Bronchial epithelial cell (primary cell): ENCODE measurements around the gene REPIN1. TPM values are rescaled to one million over a fixed set of nuclear protein-coding genes. Genes with fewer than 3 reads are reported as not detected.

Experiments used
- DNase-seq: peaks from one replicate; pipeline ENCODE4 v3.0.0-alpha.2; 2010; ENCODE audit warnings: low read depth
- FAIRE-seq: peaks from 2 replicates; lab custom pipeline; 2011; peaks lifted over from hg19 to GRCh38; lab: Jason Lieb, UNC
- H3K27me3 ChIP-seq: 2 replicates; pipeline ENCODE4 v1.5.1; 2011; ENCODE audit warnings: low read length; ENCODE audit not compliant: control insufficient read depth, insufficient read depth
- H3K36me3 ChIP-seq: 2 replicates; pipeline ENCODE4 v1.5.1; 2011; ENCODE audit warnings: low read length; ENCODE audit not compliant: control insufficient read depth, insufficient read depth
- H3K4me3 ChIP-seq: 2 replicates; pipeline ENCODE4 v1.5.1; 2011; ENCODE audit warnings: mild to moderate bottlenecking, low read depth, low read length, control low read depth
- total RNA-seq: library from RNA; depleted of rRNA; stranded (reverse); fragments of >200 nt; gene quantifications from 2 replicates; pipeline ENCODE4 v1.2.1, GENCODE V29; 2014
- TF ChIP-seq, protein P1 (sequence below): IDR thresholded peaks from 2 replicates; pipeline ENCODE4 v1.5.1; 2011; ENCODE audit warnings: mild to moderate bottlenecking, moderate library complexity, low read length, control low read depth, inconsistent platforms; ENCODE audit not compliant: insufficient read depth, severe bottlenecking

Gene REPIN1
- total RNA-seq, 1 donor from 2014 or later = 26.1 TPM

DNA sequence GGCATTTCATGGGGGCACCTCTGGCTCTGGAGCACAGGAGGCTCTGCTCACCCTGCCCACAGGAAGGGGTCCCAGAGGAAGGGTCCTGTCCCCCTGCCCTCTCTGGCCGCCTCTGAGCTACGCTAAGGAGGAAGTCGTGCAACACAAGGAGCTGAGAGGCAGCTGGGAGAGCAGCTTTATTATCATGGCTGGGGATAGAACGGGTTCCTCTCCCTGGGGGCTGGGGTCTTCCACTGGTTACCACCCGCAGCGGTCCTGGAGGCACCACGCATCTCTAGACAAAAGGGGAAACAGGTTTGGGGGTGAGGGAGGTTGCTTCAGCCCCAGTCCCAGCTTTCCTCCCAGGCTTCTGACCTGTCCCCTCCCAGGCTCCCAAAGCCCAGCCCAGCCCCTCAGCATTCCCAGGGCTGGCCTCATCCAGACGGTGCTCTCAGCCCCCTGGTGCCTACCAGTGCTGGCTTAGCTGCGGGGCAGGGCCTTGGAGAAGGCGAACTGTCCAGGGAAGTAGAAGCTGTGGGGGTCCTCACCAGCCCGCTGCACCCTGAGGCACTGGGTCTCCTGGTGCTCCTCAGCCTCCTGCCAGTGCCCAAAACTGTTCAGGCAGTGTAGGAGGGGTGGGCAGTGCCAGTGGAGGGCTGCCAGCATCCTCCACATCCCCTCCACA, 30.3 kb upstream of the REPIN1 start:
- FAIRE-seq (no peak), DNase-seq (no peak)
- peaks cover 18% of the 10 kb centered on the region for H3K27me3 ChIP-seq
- TF ChIP-seq, protein P1, sequence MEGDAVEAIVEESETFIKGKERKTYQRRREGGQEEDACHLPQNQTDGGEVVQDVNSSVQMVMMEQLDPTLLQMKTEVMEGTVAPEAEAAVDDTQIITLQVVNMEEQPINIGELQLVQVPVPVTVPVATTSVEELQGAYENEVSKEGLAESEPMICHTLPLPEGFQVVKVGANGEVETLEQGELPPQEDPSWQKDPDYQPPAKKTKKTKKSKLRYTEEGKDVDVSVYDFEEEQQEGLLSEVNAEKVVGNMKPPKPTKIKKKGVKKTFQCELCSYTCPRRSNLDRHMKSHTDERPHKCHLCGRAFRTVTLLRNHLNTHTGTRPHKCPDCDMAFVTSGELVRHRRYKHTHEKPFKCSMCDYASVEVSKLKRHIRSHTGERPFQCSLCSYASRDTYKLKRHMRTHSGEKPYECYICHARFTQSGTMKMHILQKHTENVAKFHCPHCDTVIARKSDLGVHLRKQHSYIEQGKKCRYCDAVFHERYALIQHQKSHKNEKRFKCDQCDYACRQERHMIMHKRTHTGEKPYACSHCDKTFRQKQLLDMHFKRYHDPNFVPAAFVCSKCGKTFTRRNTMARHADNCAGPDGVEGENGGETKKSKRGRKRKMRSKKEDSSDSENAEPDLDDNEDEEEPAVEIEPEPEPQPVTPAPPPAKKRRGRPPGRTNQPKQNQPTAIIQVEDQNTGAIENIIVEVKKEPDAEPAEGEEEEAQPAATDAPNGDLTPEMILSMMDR = no peak
- H3K36me3 ChIP-seq = no peaks in the 10 kb centered on the region
- H3K4me3 ChIP-seq = no peak overlapping the region

DNA sequence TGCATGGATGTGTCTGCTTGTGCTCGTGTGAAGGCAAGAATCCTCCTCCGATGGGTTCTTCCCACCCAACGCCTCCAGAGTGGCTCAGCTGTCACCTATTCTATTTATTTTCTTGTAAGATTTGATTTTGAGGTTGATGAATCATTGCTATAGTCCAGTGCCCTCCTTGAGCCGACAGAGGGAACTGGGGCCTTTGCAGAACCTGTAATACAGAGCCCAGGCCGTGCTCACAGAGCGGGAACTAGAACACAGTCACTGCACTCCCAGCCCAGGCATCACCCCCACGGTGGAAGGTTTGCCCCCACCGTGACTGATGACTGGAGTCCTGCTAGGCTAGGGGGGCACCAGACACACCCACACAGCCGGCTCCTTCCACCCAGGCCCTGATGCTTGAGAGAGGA, 29.2 kb upstream of the REPIN1 start:
- TF ChIP-seq, protein P1 = no peak
- DNase-seq (no peak), FAIRE-seq (no peak)
- no peaks in the 10 kb centered on the region for H3K36me3 ChIP-seq
- peaks cover 21% of the 10 kb centered on the region for H3K27me3 ChIP-seq
- no peak overlapping the region for H3K4me3 ChIP-seq

DNA sequence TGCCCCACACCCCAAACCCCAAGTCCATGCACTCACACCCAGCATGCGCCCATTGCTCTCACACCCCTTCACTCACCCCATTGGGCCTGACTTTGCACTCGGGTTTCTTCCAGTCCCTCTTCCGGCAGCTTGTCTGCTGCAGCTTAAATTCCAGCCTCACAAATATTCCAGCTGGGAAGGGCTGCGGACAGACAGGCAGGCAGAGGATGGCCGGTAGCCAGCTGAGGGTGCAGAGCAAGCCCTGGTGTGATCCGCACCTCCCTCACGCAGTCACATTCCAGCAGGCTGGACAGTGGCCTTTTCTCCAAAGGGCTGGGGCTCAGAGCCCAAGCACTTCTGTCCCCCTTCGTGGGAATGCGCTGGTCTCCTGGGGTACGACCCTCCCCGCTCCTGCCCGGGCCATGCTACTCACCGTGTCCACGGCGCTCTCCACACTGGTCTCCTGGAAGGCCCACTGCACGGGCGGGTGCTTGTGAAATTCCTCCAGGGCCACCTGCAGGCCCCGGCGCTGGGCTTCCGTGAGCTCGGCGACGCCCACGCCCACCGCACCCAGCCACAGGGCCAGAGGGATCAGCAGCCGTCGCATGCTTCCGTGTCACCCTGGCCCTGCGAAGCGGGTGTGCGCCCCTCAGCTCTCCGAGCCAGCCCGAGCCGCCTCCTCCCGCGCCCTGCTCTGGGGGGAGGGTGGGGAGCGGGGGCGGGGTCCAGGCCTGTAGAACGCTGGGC, 28.4 kb upstream of the REPIN1 start:
- H3K27me3 ChIP-seq = peaks cover 21% of the 10 kb centered on the region
- FAIRE-seq (no peak), DNase-seq (no peak)
- TF ChIP-seq, protein P1 = no peak
- H3K4me3 ChIP-seq = no peak overlapping the region
- no peaks in the 10 kb centered on the region for H3K36me3 ChIP-seq

DNA sequence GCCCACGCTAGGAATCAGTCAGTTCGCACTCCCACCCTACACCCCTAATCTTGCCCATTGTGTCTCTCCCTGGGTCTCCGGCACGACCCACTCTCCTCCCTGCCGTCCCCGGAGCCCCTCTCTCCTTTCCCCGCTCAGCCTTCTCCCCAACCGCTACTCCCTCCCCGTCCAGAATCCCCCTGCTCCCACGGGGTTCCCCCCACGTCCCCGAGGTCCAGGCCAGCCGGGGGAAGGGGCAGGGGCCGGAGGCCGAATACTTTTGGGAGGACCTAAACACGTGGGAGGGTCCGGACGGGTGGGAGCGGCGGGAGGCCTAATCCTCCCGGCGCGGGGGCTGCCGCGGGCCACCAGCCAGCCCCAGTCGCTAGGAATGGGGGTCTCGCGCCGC, 27.8 kb upstream of the REPIN1 start:
- Histone ChIP-seq H3K36me3 (no peaks in the 10 kb centered on the region), H3K4me3 (no peak overlapping the region), H3K27me3 (peaks cover 21% of the 10 kb centered on the region)
- DNase-seq = no peak
- FAIRE-seq = no peak
- TF ChIP-seq, protein P1 = no peak

DNA sequence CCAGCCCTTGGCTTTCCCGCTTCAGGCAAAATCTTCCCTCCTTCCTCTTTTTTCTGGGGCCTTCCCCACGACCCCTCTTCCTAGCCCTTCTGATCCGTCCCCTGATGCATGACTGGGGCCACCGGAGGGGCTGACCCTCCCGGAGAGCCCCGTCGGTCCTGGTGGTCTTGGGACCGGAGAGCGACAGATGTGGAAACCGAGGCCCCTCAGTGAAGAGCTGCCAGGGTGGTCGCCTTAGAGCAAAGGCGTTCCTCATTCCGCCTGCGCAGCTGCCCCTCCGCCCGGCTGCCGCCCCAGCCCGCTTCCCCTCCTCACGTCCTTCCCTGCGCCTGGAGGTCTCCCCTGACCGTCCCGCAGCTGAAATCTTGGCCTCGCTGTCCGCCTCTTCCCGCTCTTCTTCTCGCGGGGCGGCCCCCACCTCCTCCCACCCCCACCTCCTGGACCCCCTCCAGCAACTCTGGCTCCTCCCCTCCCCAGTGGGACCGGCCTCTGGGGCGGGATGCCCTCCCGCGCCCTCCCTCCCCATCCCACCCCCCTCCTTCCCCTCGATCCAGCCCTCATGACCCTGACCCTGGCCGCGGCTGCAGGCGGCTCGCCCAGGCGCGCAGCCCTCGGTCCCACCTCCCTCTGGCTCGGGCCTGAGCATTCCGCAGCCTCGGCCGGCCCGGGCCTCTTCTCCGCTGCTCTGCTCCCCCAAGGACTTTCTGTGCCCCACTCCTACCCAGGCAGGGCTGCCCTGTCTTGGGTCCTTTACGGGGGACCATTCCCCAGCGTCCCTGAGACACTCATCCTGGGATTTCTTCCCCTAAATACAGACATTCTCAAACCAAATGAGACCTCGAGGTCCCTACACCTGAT, 27.1 kb upstream of the REPIN1 start, which contains the start of gene RARRES2:
Gene RARRES2 (minus strand): TSS at position 367 of the 858 bp plus-strand sequence. CDS start 1,020 bp downstream, outside the sequence.
- TF ChIP-seq, protein P1 = no peak
- FAIRE-seq (no peak), DNase-seq (no peak)
- no peaks in the 10 kb centered on the region for H3K36me3 ChIP-seq
- H3K4me3 ChIP-seq = no peak within 1 kb of the TSS
- peaks cover 21% of the 10 kb centered on the region for H3K27me3 ChIP-seq
